Stimulated activated CD4-positive, alpha-beta T cell treated with anti-CD3 and anti-CD28 coated beads, Interleukin-12 subunit alpha, Interleukin-12 subunit beta, amount 100 ng/mL, for 4 hours (primary cell): ENCODE data around the gene EVC2.
"Not testable (repeated sequence)": the region's sequence is repeated elsewhere in the genome, so short reads cannot be mapped to it uniquely, and the experiment has no call there.

Experiments
- DNase-seq: peaks from one replicate; pipeline ENCODE4 v3.0.0-alpha.2; 2020

The EVC2 gene

DNA sequence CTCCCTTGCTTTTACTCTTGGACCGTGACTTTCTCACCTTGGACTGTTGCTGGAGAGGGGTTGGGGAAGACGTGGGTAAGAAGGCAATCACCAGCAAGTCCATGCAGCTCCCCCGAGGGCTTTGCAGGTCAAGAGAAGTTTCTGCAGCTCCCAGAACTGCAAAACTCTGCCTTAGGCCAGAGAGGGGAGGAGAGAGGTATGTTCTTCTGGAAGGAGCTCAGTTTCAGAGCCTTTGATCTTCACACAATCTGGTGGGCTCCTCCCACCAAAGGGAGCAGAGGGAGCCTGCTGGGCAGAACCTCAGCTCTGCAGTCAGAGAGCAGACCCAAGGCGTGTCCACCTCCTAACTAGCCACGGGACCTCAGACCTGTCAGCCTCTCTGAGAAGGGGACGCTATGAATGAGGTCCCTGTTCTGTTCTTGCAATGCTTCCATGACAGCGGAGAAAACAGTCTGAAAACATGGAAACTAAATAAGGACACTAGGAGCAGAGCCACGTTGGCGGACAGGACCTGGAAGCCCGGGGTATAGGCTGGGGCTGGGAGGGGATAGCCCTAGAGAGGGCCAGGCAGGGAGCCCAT, 92.8 kb downstream of the EVC2 start:
- DNase-seq: no peak

DNA sequence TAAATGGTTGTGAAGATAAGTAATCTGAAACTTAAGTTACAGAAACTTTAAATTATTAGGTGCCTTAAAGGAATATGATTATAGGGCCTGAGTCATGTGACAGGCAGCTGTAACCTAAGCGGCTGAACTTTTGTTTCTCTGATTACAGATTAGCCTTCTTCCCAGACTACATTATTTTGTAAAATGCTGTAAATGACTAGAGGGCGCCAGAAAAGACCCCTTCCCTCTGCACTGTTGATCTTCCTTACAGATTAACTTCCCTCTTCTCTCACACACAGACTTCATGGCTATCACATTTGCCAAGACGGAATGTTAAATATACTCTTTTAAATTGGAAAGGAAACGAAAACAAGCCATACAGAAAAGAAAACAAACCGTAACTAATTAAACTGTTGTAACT, 96.6 kb downstream of the EVC2 start:
- no peak for DNase-seq

DNA sequence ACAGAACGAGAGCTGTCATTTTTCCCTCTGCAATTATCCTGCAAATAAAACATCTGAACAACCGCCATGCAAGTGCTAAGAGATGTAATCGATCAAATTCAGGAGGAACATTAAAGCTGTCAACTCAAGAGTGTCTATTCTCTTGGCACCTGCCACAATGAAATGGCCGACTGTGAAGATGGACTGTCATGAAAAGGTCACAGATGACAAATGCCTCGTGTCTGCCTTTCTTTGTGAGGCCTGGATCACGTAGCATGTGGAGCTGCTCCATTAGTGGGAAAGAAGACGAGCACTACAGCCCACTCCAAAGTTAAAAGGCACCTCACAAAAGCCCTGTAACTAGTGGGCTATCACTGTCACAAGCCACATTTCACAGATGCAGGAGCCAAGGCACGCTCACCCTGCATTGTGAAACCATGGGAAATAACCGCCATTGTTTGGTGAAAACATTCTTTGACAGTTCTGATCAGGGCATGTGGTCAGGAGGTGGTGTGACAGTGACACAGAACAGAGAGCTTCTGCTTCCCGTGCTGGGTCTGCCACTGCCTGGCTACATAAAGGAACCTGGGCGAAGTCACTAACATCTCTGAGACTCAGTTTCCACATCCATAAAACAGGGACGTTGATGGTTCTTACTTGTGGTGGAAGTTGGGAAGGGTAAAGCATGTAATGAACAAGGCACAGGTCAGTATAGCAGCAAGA, 98.9 kb downstream of the EVC2 start:
- no peak for DNase-seq

DNA sequence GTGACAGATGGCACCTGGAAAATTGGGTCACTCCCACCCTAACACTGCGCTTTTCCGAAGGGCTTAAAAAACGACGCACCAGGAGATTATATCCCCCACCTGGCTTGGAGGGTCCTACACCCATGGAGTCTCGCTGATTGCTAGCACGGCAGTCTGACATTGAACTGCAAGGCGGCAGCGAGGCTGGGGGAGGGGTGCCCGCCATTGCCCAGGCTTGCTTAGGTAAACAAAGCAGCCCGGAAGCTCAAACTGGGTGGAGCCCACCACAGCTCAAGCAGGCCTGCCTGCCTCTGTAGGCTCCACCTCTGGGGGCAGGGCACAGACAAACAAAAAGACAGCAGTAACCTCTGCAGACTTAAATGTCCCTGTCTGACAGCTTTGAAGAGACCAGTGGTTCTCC, 114.5 kb downstream of the EVC2 start:
- DNase-seq: not testable (repeated sequence)

DNA sequence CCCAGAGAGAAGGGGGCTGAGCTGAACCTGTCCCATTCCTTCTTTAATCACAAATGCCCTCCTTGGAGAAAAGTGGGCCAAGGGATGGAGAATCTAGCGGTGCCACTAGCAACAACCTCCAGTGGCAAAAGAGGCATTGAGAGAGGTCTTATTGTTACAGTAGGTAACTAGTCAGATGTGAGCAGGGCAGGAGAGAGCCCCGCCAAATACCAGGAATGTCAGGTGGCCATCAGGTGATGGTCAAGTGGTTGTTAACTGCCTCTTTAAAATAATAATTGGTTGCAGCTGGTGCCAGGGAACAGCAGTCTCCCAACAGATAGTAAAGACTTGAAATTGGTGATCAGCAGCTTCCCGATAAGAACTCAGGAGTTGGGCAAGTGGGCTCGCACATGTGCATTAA, 116.1 kb downstream of the EVC2 start:
- no peak for DNase-seq

DNA sequence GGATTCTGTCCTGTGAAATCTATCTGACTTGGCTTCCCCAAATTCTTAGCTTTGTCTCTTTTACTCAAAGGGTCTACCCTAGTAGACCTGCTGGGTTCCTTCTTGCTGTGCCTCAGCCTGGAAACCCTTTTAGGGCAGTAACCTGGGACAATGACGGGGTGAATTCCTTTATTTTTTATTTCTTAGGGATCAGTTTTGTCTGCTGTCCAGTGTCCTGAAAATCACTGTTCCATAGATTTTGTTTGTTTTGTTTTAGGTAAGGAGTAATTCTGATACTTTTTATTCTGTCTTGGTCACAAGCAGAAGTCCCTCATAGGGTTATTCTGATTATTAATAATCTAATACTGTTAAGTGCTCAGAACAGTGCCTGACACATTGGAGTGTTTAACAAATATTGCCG, 118.9 kb downstream of the EVC2 start:
- no peak for DNase-seq

DNA sequence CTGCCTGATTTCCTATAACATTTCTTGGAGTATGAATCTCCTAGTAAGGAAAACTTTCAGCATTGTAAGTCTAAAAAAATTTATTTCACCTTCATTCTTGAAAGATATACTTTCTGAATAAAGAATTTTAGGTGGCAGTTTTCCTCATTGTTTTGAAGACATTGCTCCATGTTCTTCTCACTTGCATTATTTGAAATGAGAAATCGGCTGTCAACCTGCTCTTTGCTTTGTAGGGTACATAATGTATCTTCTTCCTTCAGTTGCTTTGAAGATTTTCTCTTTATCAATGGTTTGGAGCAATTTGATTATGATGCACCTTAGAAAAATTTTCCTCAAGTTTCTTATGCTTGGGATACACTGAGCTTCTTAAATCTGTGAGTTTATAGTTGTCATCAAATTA, 120.3 kb downstream of the EVC2 start:
- DNase-seq: no peak

DNA sequence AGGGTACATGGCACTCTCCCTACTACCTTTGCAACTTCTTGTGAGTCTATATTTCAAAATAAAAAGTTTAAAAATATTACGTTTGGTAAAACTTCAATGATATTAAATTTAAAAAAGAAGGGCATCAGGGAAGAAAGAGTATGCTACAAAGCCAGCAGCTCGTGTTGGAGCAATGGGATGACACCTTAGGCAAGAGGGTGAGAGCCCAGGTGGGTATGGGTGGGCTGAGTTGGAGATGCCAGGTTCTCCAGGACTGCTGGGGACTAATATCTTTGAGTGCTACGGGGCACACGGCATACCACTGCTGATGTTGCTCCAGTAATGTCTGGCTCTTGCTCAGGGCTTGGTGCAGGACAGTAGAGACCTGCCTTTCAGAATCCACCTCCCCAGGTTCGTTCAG, 132.4 kb downstream of the EVC2 start:
- no peak for DNase-seq

DNA sequence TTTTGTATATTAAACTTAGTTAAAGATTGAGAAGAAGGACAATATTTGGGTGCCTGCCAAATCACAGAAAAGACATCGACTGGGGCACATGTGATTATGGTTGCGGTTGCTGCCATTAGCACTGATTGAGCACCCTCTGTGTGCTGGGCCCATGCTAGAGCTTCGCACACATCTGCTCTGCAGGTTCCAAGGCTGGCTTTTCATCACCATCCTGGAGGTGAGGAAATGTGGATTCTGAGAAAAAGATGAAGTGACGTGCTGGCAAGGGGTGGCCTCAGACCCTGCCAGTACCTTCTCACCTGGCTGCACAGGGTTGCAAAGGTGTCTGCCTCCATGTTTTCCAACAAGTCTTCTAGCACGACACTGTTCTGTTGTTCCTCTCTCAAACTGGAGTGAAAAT, 134.0 kb downstream of the EVC2 start:
- no peak for DNase-seq

DNA sequence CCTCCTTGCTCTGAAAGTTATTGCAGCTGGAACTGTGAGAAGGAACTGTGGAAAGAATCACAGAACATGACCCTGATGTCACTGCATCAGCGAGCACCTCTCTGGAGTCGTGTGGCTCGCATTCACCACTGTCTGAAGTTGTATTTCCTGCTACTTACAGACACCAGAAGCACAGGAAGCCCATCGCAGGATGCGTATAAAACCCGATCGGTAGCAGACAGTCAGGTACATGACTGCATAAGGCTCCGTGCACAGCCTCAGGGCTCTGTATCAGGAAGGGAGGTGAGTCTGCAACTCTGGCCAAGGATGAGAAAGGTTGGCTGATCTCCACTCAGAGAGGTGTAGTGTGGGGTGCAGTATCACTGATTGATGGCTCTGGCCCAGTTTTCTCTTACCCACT, 134.4 kb downstream of the EVC2 start:
- DNase-seq: no peak

DNA sequence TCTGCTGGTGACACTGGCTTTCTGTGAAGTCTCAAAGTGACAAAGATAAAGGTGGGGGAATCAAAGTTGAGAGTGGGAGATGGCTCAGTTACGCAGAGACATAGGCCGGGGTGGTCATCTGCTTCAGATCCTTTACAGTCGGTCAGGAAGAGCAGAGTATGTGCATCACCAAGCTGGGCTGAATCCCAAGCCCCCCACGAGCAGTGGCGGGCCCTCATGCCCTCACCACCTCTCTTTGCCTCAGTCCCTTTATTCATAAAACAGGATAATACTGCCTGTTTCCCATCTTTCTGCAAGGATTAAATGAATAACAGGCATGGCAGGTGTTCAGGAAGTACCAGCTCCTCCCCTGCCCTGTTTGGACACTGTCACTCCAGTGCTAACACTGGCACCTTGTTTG, 135.6 kb downstream of the EVC2 start:
- no peak for DNase-seq

DNA sequence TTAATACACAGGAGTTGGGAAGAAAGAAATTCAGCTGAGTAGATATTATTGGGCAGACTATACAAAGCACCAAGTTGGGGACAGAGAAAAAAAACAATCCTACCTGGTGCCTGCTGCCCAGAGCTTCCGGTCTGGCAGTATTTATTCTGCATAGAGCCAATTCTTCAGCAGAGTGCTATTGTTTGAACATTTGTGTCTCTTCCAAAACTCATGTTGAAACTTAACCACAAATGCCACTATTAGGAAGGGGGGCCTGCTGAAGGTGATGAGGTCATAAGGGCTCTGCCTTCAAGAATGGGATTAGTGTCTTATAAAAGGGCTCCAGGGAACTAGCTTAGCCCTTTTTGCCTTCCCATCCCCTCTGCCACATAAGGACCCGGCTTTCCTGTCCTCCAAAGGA, 136.2 kb downstream of the EVC2 start:
- DNase-seq: no peak

DNA sequence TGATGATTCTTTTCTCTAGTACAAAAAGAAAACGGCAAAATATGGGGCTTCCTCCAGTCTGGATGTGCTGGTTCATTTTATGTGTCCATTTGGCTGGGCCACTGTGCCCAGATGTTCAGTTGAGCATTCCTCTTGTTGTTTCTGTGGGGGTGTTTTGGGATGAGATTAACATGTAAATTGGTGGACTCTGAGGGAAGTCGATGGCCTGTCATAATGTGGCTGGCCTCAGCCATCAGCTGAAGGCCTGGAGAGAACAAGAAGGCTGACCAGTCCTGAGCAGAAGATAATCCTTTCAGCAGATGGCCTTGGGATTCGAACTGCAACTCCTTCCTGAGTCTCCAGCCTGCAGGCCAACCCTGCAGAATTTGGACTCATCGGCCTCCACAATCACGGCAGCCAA, 136.7 kb downstream of the EVC2 start:
- no peak for DNase-seq

DNA sequence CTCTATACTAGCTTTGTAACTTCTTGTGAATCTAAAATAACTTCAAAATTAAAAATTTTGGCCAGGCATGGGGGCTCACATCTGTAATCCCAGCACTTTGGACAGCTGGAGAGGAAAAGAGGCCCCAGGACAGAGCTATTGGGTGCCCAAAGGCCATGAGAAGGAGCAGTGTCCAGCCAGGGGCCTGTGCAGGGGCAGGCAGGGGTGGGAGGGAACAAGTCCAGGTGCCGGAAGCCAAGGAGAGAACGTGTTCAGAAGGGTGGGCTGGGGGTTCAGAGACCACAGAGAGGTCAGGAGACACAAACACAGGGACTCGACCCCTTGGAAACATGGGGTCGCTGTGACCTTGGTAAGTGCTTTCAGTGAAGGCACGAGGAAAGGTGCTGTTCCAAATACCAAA, 138.9 kb downstream of the EVC2 start:
- DNase-seq: no peak

DNA sequence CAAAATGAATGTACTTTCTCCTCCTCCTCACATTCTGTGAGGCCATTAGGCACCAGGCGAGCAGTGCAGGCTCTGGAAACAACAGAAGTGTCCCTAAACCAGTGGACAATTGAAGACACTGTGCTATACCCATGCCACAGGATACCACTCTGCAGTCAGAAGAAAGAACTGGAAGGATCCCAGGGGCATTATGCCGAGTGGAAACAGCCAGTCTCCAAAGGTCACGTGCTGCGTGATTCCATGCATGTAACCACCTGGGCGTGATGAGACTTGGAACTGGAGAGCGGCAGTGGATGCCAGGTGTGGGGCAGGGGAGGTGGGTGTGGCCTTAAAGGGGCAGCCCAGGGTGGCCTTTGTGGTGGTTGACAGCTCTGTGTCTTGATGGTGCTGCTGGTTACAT, 139.4 kb downstream of the EVC2 start:
- no peak for DNase-seq

DNA sequence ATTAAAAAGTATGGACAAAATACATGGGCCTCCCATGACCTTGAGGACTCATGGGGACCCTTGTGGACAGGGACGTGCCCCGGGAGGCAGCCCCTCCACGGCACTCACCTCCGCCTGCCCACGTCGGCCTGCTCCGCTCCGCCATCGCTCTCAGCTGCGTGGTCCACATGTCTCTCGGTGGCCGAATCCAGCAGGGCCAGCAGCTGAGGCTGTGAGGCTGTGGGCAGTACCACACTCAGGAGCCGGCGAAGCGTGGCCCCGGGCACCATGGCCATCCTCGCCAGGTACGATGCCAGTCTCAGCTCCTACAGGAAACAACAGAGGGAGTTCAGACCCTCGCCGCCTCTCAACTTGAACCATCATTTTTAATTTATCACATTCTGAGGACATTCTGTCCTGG, 140.0 kb downstream of the EVC2 start:
- no peak for DNase-seq

DNA sequence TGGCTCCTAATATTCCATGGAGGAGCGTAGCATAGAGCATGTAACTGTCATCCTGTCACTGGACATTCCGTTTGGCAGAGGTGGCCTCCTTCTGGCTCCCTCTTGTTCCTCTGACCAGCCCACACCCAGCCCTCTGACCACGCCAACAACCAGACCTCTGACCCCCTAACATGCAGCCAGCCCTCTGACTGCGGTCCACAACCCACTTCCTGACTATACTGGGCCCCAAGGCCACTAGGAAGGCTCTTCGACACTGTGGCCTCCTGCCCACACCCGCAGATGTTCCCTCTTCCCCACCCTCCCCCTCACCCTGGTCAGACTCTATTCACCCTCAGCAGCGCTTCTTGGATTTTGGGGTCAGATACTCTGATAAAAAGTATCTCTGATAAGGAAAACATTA, 141.4 kb downstream of the EVC2 start:
- no peak for DNase-seq

DNA sequence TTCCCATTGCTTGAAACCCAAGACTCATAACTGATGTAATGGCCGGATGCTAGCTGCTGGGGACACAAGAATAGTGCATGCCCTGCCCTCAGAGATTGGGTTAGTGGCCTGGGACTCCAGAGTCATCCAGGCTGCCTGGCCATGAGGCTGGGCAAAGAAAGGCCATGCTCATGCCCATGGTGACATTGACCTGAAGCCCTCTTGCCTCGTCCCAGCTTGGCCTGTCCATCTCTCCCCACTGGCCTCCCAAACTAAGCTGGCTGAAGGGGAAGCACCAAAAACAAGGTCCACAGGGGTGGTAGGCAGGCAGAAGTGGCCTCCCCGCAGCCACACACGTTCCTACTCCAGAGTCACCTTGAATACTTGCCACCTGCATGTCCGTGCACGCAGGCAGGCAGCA, 141.8 kb downstream of the EVC2 start:
- no peak for DNase-seq

DNA sequence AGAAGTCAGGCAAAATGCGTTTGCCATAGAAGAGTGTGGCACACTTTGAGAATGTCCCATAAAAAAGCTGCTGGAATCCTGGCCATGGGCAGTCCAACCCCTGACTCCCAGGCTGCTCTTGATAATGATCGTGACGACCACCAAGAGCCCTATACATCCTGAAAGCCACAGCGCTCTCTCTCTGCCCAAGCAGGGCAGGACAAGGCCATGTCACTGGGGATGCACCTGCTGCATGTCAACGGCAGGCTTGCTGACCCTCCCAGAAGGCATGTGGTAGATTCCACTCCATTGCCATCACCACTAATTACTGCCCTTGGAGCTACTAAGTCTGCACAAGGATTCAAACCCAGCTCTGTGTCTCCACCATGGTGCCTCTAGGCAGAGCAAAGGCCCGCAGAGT, 144.5 kb downstream of the EVC2 start:
- DNase-seq: no peak

DNA sequence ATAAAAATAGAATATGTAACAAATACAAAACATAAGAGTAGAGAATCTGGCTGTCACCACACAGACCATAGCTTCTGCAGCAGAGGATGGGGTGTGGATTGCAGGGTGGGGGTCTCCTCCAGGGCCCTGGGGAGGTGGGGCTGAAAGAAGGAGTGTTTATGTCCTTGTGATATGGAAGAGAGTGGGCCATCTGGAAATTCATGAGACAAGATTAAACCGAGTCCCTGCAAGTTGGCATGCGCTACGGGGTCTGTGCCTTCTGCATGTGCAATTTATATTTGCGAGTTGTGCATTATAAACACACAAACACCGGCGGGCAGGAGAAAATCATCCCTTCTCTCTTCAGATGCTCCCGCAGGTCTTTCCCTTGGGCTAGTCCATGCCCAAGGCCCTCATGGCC, 145.9 kb downstream of the EVC2 start:
- no peak for DNase-seq

DNA sequence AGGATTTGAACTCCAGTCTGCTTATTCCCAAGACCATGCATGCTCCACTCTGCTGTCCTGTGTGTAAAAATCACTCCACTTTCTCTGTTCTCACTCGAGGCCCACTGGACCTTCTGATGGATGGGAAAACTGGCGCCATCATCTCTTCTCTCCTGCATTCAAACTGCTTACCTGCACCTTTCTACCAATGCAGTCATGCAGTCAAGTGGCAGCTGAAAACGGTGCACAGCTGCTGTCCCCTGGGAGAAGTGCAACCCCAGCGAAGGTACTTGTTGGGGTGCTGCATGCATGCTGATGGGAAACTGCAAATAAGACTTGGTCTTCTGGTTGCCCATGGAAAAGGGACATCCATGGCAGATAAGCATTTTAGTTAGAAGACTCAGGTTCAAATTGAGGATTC, 147.1 kb downstream of the EVC2 start:
- no peak for DNase-seq

DNA sequence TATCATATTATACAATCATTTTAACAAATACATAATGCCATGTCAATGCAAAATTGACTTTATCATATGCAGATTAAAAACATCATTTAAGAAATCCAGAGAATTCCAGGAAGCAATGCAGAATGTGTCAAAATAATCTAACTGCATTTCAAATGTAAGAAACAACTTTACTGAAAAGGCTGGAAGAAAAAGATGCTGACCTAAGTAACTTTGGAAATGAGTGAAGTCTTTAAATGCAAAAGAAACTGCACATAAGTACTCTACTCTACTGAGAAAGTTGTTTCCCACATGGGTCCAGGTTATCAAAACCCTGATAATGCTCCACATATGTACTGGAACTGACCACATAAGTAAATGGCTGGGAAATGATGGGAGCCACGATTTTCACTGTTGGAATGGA, 149.9 kb downstream of the EVC2 start:
- no peak for DNase-seq

DNA sequence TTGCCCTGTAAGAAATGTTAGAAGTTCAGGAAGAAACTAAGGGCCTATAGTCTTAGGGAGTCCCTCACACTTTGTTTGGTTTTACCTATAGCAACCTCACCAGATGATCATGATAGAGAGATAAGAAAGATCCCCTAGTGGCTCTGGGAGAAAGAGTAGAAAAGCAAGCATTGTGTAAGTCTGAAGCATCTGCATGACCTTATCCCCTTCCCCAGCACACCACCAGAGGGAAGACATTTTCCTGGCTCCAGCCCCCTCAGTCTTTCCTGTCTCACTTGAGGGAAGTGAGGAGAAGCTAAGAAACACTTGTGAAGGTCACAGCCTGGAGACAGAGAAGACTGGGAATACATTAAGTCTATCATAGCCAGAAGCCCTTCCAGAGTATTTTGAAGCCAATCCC, 154.0 kb downstream of the EVC2 start:
- DNase-seq: no peak

DNA sequence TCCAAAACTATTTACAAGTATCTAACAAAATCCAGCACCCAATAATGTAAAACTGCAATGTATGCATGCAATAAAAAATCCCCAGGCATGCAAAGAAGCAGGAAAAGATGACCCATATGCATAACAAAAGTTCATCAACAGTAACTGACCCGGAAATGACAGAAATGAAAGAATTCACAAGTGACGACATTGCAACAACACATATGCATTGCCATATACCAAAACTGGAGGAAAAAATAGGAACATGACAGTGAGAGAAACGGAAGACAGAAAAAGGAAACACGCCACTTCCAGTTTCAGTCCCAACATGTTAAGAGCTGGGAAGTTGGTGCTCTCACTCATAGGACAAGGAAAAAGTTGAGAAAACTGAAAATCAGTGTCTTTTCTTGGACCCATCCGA, 154.6 kb downstream of the EVC2 start:
- no peak for DNase-seq

DNA sequence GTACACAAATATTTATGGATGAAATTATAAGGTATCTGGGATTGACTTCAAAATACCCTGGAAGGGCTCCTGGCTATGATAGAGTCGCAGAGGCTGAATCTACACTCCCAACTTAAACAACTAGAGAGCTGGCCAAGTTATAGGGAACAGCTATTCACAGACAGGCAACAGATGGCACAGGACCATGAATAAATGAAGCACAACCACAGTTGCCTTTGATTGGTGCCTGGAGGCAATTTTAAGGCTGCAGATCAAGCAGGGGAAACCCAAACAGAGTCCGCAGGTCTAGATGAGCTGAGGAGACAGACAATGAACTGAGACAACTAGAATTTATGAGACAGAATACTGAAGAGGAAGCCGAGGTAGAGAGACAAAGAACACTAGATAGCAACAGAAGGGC, 155.9 kb downstream of the EVC2 start:
- no peak for DNase-seq
